HG03175 (cell line): ENCODE measurements around the gene PPP5C.
"Not testable (repeated sequence)": the region's sequence is repeated elsewhere in the genome, so short reads cannot be mapped to it uniquely, and the experiment has no call there.

Experiments
- ATAC-seq: cut with Tn5 transposase; IDR thresholded peaks from one replicate; pipeline ENCODE4 v1.9.1; 2021; ENCODE audit warnings: mild to moderate bottlenecking, moderate library complexity; ENCODE audit not compliant: unreplicated experiment

PPP5C gene

DNA sequence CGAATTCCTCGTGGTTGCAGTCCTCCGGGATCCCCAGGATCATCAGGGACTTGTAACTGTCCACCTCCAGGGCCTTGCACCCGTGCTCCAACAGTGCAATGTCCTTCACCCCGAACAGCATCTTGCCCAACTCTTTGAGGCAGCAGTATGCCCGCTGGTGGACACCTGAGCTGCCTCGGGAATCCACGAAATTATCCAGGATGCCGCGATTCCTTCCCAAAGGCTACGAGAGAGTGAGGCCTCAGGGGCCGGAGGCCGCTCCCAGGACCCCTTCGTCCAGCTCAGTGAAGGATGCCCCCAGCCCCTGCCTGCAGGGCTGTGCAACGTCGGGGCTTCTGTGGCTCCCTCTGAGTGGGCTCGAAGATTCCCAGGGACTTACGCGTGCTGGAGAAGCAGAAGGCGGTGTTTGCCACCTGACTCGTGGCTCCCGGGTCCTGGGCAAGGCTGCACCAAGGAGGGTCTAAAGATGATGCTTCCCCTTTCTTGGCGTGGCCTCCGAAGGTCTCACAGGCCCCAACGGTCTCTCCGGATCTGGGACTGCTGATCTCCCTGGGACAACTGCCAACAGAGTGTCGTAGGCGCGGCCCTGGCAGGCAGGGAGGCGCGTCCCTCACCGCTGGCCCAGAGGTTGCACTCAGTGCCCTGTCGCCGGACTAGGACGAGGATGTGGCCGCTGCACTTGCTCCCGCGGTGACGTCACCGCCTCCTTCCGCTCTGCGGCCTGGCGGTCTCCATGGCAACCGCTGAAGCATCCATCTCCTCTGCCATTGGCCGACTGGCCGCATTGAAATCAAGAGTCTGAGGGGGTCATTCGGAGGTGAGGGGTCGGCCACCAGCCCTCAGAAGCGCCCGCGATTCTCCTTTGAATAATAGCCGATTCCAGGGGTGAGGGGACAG is 81.6 kb downstream of the PPP5C start, which contains the start of gene PNMA8C:
TSS of gene PNMA8C (minus strand) at position 698 of the 897 bp plus-strand sequence. CDS start at position 121, 577 bp downstream.
- no peak for ATAC-seq

DNA sequence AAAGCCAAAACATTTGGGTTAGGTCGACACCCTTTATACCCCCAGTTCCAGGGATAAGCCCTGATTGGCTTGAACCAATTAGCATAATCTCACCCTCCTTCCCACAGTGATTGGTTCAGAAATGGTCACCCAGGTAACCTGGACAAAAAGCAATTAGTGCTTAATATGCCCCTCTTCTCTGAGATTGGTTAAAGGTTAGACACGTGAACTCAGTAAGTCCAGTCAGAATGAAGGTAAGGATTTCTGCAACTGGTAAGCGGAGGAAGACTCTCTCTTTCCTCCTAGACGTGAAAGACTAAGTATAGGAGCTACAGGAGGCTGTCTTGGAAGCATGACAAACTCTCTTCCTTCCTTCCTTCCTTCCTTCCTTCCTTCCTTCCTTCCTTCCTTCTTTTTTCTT is 83.1 kb downstream of the PPP5C start:
- ATAC-seq = no peak

DNA sequence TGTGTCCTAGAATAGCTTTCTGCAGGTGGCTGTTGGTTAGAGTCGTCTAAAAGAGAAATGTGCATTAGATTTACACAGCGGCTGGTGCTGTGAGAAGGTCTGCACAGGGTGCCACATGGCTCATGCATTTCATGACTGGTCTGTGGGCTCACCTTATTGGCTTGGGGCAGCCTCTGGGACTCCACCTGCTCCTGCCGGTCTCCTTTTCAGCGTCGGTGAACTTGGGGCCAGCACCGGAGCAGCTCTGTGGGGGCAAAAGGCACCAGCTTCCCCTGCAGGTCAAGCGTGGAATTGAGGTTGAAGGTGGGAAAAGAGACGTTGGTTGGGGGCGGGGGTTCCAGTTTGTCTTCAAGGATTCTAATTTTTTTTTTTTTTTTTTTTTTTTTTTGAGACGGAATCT is 84.9 kb downstream of the PPP5C start:
- ATAC-seq = no peak

GRCh38 chr19:46433470-46433869 is 86.6 kb downstream of the PPP5C start:
- ATAC-seq = not testable (repeated sequence)

DNA sequence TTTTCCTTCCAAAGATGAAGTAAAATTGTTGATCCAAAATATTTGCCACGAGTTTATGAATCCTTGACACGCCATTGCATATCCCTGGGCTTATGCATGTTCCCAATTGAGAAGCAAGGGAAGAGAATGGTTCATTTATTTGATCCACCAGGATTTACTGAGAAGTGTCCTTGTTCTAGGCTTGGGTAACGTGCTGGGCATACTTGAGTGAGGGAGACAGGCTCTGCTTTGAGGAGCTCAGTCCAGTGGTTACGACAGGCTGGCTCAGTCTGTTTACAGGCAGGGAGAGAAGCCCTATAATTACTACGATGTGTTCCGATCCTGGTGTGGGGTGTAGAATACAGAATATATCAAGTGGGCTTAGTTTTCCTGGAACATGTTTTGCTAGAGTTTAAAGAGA is 88.1 kb downstream of the PPP5C start:
- ATAC-seq = no peak

- ATAC-seq = not testable (repeated sequence)
Measured at GRCh38 chr19:46435689-46436088, 88.8 kb downstream of the PPP5C start.
